Measurements from ENCODE around the gene RCHY1.
"Not testable (repeated sequence)": the region's sequence is repeated elsewhere in the genome, so short reads cannot be mapped to it uniquely, and the experiment has no call there.

RCHY1 gene

GRCh38 chr4:75514131-75514948 lies at the start of gene RCHY1, which contains the start of gene THAP6:
Gene RCHY1 (minus strand): TSS chr4:75514403. CDS start chr4:75514286, 117 bp downstream.
Gene THAP6 (plus strand): TSS chr4:75514473. CDS start chr4:75515453, 980 bp downstream.
- DNase-seq (ENCODE audit: insufficient read length, low spot score) (peak; percentile 28), FAIRE-seq (peak; percentile 99)

DNA sequence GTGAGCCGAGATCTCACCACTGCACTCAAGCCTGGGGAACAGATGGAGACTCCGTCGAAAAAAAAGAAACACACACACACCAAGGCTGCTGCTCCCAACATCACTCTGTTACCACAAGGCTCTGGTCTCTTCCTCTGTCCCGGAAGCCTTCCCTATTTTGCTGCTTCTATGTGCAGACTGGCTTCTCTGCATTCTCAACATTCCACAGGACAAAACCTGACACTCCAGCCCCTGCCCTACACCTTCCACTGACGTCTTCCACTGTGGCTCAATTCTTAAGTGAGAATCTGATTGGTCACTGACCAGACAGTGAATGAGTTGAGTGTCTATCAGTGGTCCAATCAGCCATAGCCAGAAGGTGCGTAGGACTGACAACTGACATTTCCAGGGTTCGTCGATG lies 47.6 kb upstream of the RCHY1 start:
- no peak for FAIRE-seq

DNA sequence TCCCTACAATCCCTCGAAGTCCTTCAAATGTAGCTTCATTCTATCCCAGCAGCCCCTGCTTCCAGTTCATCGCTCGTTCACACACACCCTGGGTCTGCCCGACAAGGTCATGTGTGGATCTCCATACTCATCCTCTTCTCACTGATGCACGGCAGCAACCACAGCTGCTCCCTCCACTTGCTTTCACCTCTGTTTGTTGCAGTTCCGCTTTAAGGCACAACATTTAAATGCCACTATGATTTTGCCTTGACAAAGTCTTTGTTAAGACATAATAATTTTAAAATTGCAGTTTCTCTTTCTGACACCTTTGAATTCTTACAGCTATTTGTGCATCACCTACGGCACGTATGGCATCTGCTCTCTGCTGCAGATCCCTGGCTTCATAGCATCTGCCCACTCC lies 43.5 kb upstream of the RCHY1 start:
- no peak for DNase-seq (ENCODE audit: insufficient read length, low spot score)
- peak; percentile 26 for FAIRE-seq

More for the DNA sequence above, 47.6 kb upstream of the RCHY1 start:
- DNase-seq (ENCODE audit: insufficient read length, low spot score): no peak

DNA sequence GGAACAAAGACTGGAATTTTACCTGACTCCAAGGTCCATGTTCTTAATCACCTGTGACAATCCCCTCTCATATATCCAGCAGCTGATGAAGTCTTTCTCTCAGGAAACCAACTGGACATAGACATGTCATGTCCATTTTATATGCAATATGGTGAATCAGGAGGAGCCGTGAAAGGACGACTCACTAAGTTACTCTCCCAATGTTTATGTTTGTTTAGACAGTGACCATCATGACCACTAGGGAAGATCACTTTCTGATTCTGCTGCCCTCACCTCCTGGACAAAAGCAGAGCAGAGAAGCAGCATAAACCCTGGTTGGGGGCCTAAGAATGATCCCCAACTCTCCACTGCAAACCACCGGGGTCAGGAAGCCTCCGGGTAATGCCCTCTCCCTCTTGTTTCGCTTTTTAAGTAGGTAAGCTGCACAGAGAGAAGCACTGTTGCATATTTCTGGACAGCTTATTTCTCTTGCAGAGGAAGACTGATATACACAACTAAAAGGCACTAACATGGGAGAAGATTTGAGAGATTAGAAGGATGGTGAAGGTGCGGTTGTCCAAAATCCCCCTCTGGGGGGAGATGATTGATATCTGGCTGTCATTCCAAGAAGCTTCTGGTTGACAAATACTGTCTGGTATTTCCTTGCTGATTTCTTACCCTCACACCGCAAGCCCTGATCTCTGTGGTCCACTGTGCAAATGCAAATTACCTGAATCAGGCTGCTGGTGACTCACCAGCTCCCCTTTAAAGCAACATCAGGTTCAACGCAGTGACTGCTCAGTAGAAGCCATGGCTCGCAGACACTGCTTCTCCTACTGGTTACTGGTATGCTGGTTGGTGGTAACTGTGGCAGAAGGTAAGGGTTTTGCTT lies 41.3 kb upstream of the RCHY1 start, which contains the start of gene ODAPH:
ODAPH (plus strand) TSS at position 773 of the 871 bp plus-strand sequence; CDS start at position 790, 17 bp downstream.
- peak; percentile 5 for DNase-seq (ENCODE audit: insufficient read length, low spot score)
- no peak for FAIRE-seq

DNA sequence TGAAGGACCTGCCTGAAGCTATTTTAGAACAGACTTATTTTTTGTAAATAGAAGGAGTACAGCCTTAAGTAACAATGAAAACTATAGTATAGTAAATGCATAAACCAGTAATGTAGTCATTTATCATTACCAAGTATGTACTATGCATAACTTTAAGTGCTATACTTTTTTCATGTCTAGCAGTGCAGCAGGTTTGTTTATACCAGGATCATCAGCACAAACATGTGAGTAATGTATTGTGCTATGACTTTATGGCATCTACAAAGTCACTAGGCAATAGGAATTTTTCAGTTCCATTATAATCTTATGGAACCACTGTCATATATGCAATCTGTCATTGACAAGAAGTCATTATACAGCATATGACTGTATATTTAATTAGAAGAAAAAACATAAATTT lies 38.2 kb upstream of the RCHY1 start:
- no peak for FAIRE-seq

DNA sequence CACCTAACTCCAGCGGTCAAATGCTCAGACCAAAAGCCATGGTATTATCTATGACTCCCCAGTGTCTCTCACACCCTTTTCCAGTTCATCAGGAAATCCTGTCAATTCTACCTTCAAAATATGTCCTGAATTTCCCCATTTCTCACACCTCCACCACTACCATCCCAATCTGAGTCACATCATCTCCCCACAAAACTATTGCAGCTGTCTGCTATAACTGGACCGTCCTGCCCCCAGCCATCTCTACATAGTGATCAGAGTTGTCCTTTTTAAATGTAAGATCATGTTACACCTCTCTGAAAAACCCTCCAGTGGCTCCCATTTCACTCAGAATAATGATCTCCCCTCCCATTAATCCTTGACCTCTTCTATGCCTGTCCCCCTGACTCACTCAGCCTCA lies 34.8 kb upstream of the RCHY1 start:
- DNase-seq (ENCODE audit: insufficient read length, low spot score) (no peak), FAIRE-seq (no peak)

More for the DNA sequence above, 38.2 kb upstream of the RCHY1 start:
- DNase-seq (ENCODE audit: insufficient read length, low spot score): no peak

DNA sequence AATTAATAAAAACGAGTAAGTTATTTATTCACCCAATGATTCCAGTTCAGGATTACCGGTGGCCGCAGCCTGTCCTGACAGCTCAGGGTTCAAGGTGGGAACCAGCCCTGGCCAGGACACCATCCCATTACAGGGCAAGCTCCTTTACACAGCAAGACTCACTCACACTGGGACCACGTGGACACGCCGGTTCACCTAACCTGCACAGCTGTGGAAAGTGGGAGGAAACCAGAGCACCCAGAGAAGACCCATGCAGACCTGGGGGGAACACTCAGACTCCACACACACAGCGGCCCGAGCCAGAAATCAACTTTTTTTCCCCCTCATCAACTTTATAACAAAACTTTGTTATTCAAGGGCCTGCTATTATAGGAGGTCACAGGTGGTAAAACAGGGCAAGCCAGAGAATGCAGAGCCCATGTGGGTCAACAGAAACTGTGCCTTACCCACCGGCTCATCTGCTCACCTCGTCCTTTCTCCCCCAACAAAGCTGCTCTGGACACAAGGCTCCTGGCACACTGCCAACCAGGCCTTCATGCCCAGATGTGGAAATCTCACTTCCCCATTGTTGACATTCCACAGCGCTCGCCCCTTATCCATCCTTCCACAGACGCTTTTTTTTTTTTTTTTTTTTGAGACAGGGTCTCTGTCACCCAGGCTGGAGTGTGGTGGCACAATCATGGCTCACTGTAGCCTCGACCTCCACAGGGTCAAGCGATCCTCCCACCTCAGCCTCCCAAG lies 33.6 kb upstream of the RCHY1 start:
- no peak for DNase-seq (ENCODE audit: insufficient read length, low spot score)

DNA sequence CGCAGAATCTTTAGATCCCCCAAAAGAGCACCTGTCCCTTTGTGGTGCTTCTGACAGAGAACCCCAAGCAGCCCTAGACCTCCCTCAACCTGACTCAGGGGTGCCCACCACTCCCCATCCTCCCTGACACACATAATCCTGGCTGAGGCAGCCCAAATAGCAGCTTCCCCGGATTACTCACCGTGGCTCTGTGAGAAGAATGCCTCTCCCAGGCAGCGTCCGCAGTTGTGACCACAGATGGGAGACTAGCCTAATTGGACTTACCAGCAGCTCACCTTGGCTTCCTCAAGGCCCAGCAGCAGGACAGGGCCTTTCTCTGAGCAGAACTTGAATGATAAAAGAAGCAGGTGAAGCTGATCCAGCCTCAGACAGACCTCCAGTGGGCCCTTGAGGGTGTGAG lies 31.3 kb upstream of the RCHY1 start:
- DNase-seq (ENCODE audit: insufficient read length, low spot score) (no peak), FAIRE-seq (no peak)

More for the DNA sequence above, 33.6 kb upstream of the RCHY1 start:
- no peak for FAIRE-seq

GRCh38 chr4:75544870-75545269 lies 30.7 kb upstream of the RCHY1 start:
- DNase-seq (ENCODE audit: insufficient read length, low spot score) (no peak), FAIRE-seq (no peak)

- not testable (repeated sequence) for FAIRE-seq; DNase-seq (ENCODE audit: insufficient read length, low spot score)
Observed at GRCh38 chr4:75544220-75544619, 30.0 kb upstream of the RCHY1 start.

DNA sequence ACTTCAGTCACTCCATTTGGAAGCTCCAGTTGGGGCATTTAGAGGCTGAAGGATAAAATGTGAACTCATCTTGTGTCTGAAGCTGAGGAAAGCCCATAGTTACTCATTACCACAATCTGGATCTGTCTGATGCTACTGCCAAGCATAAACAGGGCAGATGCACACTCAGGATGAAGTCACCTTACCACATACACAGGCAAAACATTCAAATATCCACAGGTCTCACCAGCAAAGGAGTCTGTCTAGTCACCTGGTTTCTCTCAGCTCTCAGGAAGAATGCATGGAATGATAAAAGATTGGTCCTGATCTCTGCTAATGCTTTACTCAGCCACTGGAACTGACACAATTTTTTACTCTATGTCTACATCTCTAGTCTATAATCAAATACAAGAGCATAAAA lies 28.6 kb upstream of the RCHY1 start:
- FAIRE-seq (no peak), DNase-seq (ENCODE audit: insufficient read length, low spot score) (no peak)

- DNase-seq (ENCODE audit: insufficient read length, low spot score); FAIRE-seq: not testable (repeated sequence)
Observed at GRCh38 chr4:75537308-75537707, 23.1 kb upstream of the RCHY1 start.

DNA sequence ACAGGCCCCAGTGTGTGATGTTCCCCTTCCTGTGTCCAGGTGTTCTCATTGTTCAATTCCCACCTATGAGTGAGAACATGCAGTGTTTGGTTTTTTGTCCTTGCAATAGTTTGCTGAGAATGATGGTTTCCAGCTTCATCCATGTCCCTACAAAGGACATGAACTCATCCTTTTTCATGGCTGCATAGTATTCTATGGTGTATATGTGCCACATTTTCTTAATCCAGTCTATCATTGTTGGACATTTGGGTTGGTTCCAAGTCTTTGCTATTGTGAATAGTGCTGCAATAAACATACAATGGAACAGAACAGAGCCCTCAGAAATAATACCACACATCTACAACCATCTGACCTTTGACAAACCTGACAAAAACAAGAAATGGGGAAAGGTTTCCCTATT lies 19.7 kb upstream of the RCHY1 start:
- FAIRE-seq; DNase-seq (ENCODE audit: insufficient read length, low spot score): not testable (repeated sequence)

DNA sequence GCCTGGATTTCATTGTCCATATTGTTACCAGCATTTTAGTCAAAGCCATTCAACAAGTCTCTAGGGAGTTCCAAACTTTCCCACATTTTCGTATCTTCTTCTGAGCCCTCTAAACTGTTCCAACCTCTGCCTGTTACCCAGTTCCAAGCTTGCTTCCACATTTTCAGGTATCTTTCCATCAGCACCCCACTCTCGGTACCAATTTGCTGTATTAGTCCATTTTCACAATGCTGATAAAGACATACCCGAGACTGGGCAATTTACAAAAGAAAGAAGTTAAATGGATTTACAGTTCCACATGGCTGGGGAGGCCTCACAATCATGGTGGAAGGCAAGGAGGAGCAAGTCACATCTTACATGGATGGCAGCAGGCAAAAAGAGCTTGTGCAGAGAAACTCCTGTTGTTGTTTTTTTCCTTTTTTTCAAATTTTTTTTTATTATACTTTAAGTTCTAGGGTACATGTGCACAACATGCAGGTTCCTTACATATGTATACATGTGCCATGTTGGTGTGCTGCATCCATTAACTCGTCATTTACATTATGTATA lies 19.2 kb upstream of the RCHY1 start:
- not testable (repeated sequence) for FAIRE-seq; DNase-seq (ENCODE audit: insufficient read length, low spot score)

DNA sequence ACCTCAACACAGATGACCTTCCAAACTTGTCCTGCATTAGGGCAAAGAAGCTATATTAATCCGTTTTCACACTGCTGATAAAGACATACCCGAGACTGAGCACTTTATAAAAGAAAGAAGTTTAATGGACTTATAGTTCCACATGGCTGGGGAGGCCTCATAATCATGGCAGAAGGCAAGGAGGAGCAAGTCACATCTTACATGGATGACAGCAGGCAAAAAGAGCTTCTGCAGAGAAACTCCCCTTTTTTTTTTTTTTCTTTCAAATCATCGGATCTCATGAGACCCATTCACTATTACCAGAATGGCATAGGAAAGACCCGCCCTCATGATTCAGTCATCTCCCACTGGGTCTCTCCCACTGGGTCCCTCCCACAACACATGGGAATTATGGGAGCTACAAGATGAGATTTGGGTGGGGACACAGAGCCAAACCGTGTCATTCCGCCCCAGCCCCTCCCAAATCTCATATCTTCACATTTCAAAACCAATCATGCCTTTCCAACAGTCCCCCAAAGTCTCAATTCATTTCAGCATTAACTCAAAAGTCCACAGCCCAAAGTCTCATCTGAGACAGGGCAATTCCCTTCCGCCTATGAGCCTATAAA lies 17.4 kb upstream of the RCHY1 start:
- not testable (repeated sequence) for DNase-seq (ENCODE audit: insufficient read length, low spot score); FAIRE-seq

GRCh38 chr4:75530556-75531322 lies 16.5 kb upstream of the RCHY1 start:
- FAIRE-seq (no peak), DNase-seq (ENCODE audit: insufficient read length, low spot score) (no peak)

DNA sequence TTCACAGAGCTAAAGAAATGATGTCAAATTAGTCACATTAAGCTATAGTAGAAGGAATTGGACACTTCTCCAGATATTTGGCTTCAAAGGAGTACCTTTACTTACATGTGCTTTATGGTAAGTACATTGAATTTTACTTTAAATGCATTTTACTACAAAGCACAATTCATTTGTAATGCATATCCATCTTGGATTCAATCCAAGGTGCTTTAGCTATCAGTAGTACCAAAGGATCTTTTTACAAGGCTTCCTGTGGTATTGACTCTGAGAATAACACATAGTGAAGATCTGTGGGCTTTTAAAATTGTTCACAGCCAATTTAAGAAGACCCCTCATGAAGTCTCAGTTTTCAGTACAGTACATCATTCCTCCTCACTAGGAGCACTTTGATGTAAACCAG lies 13.3 kb upstream of the RCHY1 start:
- FAIRE-seq (no peak), DNase-seq (ENCODE audit: insufficient read length, low spot score) (no peak)

DNA sequence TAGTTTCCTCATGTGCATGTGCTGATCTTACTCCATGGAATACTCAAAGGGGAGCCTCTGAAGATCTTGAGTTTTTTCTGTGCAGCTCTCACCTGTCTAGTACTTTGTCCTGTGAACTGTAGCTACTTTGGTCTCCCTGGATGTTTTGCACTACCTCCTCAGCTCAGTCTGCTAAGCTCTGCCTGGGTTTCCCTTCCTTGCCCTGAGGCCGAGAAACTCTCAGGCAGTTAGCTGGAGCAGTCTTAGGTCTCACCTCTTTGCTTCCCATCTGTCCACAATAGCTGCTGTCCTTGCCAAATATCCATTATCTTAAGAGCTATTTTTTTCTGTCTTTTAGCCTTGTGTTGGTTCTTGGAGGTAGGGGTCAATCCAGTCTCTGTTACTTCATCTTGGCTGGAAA lies 11.7 kb upstream of the RCHY1 start:
- DNase-seq (ENCODE audit: insufficient read length, low spot score) (no peak), FAIRE-seq (no peak)

DNA sequence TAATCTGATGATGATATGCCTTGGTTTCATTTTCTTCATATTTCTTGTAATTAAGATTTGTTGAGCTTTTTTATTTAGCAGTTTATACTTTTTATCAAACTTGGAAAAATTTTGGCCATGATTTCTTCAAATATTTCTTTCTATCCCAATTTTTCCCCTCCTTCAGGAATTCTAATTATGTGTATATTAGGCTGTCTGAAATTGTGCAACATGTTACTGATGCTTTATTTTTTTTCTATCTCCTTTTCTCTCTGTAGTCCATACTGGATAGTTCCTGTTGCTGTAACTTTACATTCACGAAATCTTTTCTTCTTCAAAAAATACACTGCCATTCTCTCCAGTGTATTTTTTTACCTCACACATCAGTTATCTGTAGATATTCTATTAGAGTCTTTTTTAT lies 10.9 kb upstream of the RCHY1 start:
- FAIRE-seq (no peak), DNase-seq (ENCODE audit: insufficient read length, low spot score) (no peak)
